ENCODE data around the gene TMEM229B. TPM values are rescaled to one million over a fixed set of nuclear protein-coding genes. Genes with fewer than 3 reads are reported as not detected.

Gene TMEM229B
- total RNA-seq, 3 donors from 2014 or later: 4.8 to 12.6 (median 10.8) TPM

GRCh38 chr14:67520482-67520881 lies 32.0 kb upstream of the TMEM229B start:
- TF ChIP-seq CTCF (IDR thresholded peaks at IDR 0.05): no peak
- H3K4me3 ChIP-seq: no peak overlapping the region
- DNase-seq: no peak
- H3K36me3 ChIP-seq (ENCODE audit: low read depth): no peaks in the 10 kb centered on the region
- no peaks in the 10 kb centered on the region for H3K9me3 ChIP-seq
- ATAC-seq: peak; percentile 60
- intact Hi-C loops (cut with DNase I, micrococcal nuclease): no loop called here
- peaks cover 4% of the 10 kb centered on the region for H3K4me1 ChIP-seq (ENCODE audit: low read depth)

DNA sequence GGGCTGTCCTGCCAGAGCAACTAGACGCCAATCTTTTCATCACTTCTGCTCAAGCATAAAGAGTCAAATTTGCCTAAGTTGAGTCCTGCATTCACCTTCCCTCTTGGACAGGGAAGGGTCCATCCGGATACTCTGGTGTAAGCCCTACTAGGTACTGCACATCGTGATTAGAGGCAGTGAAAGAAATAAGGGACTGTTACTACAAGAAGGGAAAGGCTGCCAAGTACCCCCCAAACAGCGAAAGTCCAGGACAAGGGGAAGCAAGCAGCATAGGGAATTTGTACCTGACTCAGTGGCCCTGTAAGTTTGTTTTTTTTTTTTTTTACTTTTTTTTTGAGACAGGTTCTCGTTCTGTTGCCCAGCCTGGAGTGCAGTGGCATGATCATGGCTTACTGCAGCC lies 30.9 kb upstream of the TMEM229B start:
- H3K9me3 ChIP-seq: no peaks in the 10 kb centered on the region
- ATAC-seq (no peak), DNase-seq (no peak)
- TF ChIP-seq CTCF (IDR thresholded peaks at IDR 0.05): no peak
- H3K4me1 ChIP-seq (ENCODE audit: low read depth): peaks cover 4% of the 10 kb centered on the region
- intact Hi-C loops (cut with DNase I, micrococcal nuclease): no loop called here
- no peak overlapping the region for H3K4me3 ChIP-seq
- H3K36me3 ChIP-seq (ENCODE audit: low read depth): no peaks in the 10 kb centered on the region

GRCh38 chr14:67517083-67517482 lies 28.6 kb upstream of the TMEM229B start:
- no peak for ATAC-seq
- intact Hi-C loops (cut with DNase I, micrococcal nuclease): no loop called here
- DNase-seq: no peak

DNA sequence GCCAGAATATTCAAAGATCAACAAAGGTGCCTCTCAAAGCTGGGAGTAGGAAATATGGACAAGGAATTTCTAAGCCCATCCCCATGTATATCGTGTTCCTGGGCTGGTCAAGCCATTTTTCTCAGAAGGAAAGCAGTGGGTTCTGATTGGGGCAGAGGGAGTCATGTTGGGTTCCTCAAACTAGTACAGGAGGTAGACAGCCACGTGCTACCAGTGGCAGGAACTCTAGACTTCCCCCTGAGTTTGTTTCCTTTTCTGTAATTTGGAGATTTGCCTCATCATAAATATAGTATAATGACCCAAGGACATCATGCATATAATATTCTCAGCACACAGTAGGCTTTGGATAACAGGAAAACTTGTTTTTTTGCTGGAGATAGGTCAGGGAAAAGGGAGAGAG lies 28.2 kb upstream of the TMEM229B start:
- intact Hi-C loops (cut with DNase I, micrococcal nuclease): no loop called here
- Histone ChIP-seq H3K4me1 (ENCODE audit: low read depth) (peaks cover 4% of the 10 kb centered on the region), H3K36me3 (ENCODE audit: low read depth) (no peaks in the 10 kb centered on the region), H3K4me3 (no peak overlapping the region), H3K9me3 (no peaks in the 10 kb centered on the region)
- no peak for ATAC-seq
- DNase-seq: no peak
- TF ChIP-seq CTCF (IDR thresholded peaks at IDR 0.05): no peak

More at GRCh38 chr14:67517083-67517482, 28.6 kb upstream of the TMEM229B start:
- TF ChIP-seq CTCF (IDR thresholded peaks at IDR 0.05): no peak
- Histone ChIP-seq H3K36me3 (ENCODE audit: low read depth) (no peaks in the 10 kb centered on the region), H3K9me3 (no peaks in the 10 kb centered on the region), H3K4me1 (ENCODE audit: low read depth) (peaks cover 4% of the 10 kb centered on the region), H3K4me3 (no peak overlapping the region)

GRCh38 chr14:67515386-67516079 lies 27.0 kb upstream of the TMEM229B start:
- intact Hi-C loops (cut with DNase I, micrococcal nuclease): no loop called here
- DNase-seq (peak; percentile 33 to 64 (median 61)), ATAC-seq (peak; percentile 54)
- TF ChIP-seq CTCF (IDR thresholded peaks at IDR 0.05): no peak
- Histone ChIP-seq H3K4me1 (ENCODE audit: low read depth) (no peaks in the 10 kb centered on the region), H3K9me3 (no peaks in the 10 kb centered on the region), H3K4me3 (peak overlapping the region; percentile 94), H3K36me3 (ENCODE audit: low read depth) (no peaks in the 10 kb centered on the region)
